ENCODE data around the gene INPP5K.

GRCh38 chr17:1506649-1507267 lies 9.7 kb downstream of the INPP5K start:
- TF ChIP-seq FOXM1 (IDR thresholded peaks at IDR 0.05; ENCODE audit: borderline replicate concordance) (no peak), HDGF (IDR thresholded peaks at IDR 0.05; ENCODE audit: borderline replicate concordance) (no peak), LEF1 (IDR thresholded peaks at IDR 0.05; ENCODE audit: borderline replicate concordance) (no peak)

All from HEK293T (cell line).